Fibroblast of mammary gland (primary cell): ENCODE data around the gene CTXN1.
"Not testable (repeated sequence)": the region's sequence is repeated elsewhere in the genome, so short reads cannot be mapped to it uniquely, and the experiment has no call there.

Source experiments
- DNase-seq: peaks from one replicate; pipeline ENCODE4 v3.0.0-alpha.2; 2010; ENCODE audit warnings: low read depth
- H3K4me3 ChIP-seq: 2 replicates; pipeline ENCODE4 v1.5.1; 2011; ENCODE audit warnings: low read depth, mild to moderate bottlenecking, low read length, moderate library complexity; ENCODE audit not compliant: control insufficient read depth
- TF ChIP-seq, protein P1 (sequence below): conservative IDR thresholded peaks from 2 replicates; pipeline ENCODE4 v1.5.1; 2011; ENCODE audit warnings: low read depth, low read length, inconsistent platforms; ENCODE audit not compliant: control insufficient read depth, insufficient read depth

Gene CTXN1

DNA sequence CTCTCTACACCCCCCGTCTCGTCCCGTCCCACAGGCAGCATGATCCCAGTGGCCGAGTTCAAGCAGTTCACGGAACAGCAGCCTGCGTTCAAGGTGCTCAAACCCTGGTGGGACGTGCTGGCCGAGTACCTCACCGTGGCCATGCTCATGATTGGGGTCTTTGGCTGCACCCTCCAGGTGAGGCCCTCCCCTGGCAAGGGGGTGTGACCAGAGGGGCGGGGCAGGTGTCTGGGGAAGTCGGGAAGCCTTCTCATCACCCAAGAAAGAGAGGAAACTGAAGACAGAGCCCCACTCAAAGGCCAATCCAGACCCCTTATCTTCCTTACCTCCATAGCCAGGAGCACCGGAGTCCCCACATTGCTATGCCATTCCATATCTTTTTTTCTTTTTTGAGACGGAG lies 30.4 kb downstream of the CTXN1 start:
- H3K4me3 ChIP-seq: no peak overlapping the region
- DNase-seq: no peak
- TF ChIP-seq, protein P1, sequence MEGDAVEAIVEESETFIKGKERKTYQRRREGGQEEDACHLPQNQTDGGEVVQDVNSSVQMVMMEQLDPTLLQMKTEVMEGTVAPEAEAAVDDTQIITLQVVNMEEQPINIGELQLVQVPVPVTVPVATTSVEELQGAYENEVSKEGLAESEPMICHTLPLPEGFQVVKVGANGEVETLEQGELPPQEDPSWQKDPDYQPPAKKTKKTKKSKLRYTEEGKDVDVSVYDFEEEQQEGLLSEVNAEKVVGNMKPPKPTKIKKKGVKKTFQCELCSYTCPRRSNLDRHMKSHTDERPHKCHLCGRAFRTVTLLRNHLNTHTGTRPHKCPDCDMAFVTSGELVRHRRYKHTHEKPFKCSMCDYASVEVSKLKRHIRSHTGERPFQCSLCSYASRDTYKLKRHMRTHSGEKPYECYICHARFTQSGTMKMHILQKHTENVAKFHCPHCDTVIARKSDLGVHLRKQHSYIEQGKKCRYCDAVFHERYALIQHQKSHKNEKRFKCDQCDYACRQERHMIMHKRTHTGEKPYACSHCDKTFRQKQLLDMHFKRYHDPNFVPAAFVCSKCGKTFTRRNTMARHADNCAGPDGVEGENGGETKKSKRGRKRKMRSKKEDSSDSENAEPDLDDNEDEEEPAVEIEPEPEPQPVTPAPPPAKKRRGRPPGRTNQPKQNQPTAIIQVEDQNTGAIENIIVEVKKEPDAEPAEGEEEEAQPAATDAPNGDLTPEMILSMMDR: no peak

DNA sequence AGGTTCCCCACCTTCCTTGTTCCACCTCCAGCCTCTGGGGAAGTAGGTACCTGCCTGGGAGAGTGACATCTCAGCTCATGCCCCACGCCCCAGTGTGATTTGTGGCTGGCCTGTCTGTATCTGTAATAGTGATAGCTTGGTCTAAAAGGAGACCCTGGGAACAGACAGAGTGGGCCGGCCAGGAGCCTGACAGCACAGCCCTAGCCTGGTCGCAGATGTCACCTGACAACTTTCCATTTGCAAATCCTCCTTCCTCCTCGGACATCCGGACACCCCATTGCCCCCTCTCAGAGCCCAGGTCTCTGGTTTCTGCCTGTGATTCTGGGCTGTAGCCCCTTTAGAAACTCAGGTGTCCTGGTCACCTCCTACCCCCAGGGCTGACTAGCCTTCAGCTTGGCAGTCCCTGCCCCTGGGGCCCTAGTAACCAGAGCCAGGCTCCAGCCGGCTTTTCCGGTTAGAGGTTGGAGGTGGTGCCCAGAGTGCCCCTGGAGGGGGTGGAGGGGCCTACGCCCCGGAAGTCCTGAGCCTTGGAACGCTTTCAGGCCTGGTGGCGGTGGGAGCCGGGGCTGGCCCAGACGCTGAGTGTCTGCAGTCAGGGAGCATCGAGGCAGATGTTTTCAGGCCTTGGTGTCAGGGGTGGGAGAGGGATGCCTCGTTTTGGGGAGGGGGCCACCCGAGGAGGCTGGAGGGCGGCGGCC lies 31.2 kb downstream of the CTXN1 start:
- TF ChIP-seq, protein P1: no peak
- no peak for DNase-seq
- no peak overlapping the region for H3K4me3 ChIP-seq

DNA sequence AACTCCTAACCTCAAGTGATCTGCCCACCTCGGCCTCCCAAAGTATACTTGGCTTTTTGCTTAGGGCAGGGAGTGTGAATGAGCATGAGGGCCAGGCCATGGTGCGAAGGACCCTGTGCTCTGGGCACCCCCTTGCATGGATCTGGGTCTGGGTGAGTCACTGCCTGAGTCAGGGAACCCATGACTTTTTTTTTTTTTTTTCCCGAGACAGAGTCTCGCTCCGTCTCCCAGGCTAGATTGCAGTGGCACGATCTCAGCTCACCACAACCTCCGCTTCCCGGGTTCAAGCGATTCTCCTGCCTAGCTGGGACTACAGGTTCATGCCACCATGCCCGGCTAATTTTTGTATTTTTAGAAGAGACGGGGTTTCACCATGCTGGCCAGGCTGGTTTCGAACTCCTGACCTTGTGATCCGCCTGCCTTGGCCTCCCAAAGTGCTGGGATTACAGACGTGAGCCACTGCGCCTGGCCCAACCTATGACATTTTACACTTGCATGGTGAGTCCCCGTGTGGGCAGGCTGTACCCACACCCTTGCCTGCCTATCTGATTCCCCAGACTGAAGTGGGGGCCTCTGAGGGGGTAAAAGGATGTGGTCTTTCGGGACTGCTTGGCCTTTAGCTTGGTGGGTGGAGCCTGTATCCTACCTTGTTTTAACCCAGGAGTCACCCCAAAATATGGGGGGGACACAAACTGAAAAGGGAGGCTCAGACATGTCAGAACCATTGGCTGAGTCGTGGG lies 32.4 kb downstream of the CTXN1 start:
- DNase-seq: peak; percentile 73

DNA sequence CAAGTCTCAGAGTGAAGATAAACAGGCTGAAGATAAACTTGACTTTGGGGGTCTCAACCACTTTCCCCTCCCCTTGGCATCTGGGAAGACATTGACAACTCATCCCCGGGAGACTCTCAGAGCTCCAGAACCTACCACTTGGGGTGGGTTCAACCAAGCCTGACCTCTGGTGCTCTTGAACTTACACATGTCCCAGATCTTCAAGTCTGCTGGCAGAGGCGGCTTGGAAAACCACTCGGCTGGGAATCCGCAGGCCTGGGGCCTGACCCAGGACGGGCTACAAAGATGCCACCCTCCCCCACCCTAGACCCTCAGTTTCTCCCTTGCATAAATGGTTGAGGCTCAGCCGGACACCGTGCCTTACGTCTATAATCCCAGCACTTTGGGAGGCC lies 37.1 kb downstream of the CTXN1 start:
- TF ChIP-seq, protein P1: no peak

More for the DNA sequence above, 32.4 kb downstream of the CTXN1 start:
- not testable (repeated sequence) for H3K4me3 ChIP-seq

DNA sequence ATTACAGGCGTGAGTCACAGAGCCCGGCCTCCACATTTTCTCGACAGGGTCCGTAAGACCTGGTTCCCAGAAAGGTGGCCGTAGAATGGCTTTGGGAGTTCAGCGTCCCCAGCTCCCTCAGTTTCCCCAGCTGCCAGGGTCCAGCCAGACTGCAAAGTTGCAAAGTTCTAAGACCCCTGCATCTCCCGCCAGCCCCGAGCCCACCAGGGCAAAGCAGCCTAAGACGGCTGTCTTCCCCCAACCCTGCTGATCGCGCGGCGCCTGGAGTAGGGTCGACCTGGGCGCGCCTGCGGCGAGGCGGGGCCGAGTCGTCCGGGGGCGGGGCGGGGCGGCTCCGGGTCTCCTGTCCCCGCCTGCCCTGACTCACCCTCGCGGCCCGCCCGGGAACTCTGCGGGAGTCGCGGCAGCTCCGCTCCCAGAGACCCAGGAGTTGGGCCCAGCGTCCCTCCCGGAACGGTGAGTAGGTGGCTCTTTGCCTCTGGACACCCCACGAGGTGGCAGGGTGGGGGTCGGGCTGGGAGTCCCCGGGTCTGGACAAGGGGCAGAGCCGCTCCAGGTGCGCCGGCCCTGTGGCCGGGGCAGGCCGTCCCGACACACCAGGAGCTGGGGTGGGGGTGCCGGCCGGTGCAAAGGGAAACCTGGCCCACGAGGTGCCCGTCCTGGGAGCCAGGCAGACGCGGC lies 37.6 kb downstream of the CTXN1 start, which contains the start of gene LRRC8E:
Gene LRRC8E, plus strand, starts transcription at position 366 of the 681 bp plus-strand sequence. CDS start 7,094 bp downstream, outside the sequence.
- TF ChIP-seq, protein P1: no peak
- peak; percentile 60 for DNase-seq
- peak within 1 kb of the TSS; percentile 71 for H3K4me3 ChIP-seq

More for the DNA sequence above, 37.1 kb downstream of the CTXN1 start:
- DNase-seq: no peak
- H3K4me3 ChIP-seq: peak overlapping the region; percentile 71

DNA sequence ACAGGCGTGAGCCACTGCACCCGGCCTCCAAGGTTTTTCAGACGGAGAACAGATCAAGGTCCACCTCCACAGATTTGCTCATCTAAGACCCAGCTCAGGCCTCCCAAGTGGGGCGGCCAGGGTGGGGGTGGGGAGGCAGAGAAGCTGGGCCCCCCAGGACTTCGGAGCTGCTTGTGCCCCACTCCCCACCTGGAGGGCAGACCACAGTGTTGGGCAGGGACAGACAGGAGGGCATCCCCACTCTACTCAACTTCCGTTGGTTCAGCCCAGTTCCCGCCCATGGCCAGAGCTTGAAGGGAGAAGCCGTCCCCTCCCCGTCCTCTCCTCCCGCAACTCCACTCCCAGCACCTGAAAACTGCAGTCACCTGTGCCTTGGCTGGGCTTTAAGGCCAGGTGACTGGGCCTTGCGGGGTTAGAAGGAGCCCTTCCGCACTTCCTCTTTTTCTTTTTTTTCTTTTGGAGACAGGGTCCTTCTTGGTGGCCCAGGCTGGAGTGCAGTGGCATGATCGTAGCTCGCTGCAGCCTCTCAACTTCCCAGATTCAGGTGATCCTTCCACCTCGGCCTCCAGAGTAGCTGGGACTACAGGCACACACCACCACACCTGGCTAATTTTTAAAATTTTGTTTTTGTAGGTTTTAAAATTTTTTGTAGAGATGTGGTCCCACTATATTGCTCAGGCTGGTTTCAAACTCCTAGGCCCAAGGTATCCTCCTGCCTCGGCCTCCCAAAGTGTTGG lies 38.4 kb downstream of the CTXN1 start:
- no peak overlapping the region for H3K4me3 ChIP-seq

More for the DNA sequence above, 38.4 kb downstream of the CTXN1 start:
- TF ChIP-seq, protein P1: no peak
- DNase-seq: no peak
